ENCODE results near the gene ADAMTS2.

- TF ChIP-seq CTCF (IDR thresholded peaks at IDR 0.05; ENCODE audit: insufficient read depth, low read depth, low read length), result no peak
- TF ChIP-seq EZH2 (IDR thresholded peaks at IDR 0.05; ENCODE audit: insufficient read depth, low read length), result no peak
Observed at GRCh38 chr5:179288101-179288808, 57.0 kb downstream of the ADAMTS2 start.

Measured in astrocyte (in vitro differentiated cells and primary cell).